SK-N-MC (cell line): Measurements from ENCODE around the gene AOX1.

Experiments
- EZH2 ChIP-seq: fragments of 200-600 bp; sonication (generic); IDR thresholded peaks from one replicate; pipeline ENCODE4 v1.6.1; 2017; ENCODE audit warnings: antibody characterized with exemption
- FOXP2 ChIP-seq: optimal IDR thresholded peaks from 2 replicates; pipeline ENCODE3; 2011; ENCODE audit warnings: mild to moderate bottlenecking, moderate library complexity; ENCODE audit not compliant: insufficient read depth; ENCODE audit errors: extremely low read length, control extremely low read depth
- POLR2AphosphoS5 ChIP-seq: IDR thresholded peaks from 2 replicates; pipeline ENCODE4 v1.6.1; 2012; ENCODE audit warnings: mild to moderate bottlenecking, low read depth, low read length, borderline replicate concordance

- no peak for TF ChIP-seq EZH2
- no peak for TF ChIP-seq POLR2AphosphoS5
- no peak for TF ChIP-seq FOXP2
Measured at GRCh38 chr2:200593905-200594304, 8.1 kb downstream of the AOX1 start.
